Stimulated activated CD4-positive, alpha-beta T cell treated with anti-CD3 and anti-CD28 coated beads, Interleukin-4, amount 100 ng/mL, for 24 hours (primary cell): Measurements from ENCODE around the gene PLOD1.
"Not testable (repeated sequence)": the region's sequence is repeated elsewhere in the genome, so short reads cannot be mapped to it uniquely, and the experiment has no call there.

Experiments used
- DNase-seq: peaks from one replicate; pipeline ENCODE4 v3.0.0-alpha.2; 2020

Gene PLOD1

DNA sequence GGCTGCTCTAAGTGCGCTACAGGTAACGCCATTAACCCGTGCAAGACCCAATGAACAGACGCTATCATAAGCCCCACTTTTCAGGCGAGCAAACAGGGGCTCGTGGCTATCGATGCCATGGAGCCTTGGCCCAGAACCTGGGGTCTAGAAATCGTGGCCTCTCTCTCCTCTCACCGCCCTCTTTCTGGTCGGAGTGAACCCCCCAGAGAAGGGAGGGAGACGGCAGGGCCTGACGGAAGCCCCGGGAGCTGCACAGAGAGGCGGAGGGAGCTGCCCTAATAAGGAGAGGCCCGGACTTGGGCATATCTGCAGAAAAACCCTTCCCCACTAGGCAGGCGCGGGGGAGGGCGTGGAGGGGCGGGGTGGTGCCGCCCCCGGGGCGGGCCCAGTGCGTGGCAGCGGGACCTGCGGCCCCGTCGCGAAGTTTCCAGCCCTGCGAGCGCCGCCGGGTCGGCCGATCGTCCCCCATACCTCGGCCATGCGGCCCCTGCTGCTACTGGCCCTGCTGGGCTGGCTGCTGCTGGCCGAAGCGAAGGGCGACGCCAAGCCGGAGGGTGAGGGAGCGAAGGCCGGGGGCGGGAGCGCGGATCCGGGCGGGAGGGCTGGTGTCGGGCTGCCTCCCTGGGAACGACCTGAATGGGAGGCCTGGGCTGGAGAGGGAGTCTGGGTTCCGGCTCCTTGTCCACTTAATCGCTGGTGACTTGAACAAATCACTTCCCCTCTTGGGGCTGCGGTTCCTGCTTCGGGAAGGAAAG, at the start of gene PLOD1:
PLOD1 (plus strand) TSS at position 416 of the 755 bp plus-strand sequence; CDS start at position 479, 63 bp downstream.
- peak; percentile 82 for DNase-seq

- DNase-seq, result no peak
Observed at GRCh38 chr1:11885916-11886315, 48.6 kb upstream of the PLOD1 start.

- DNase-seq, result no peak
Observed at GRCh38 chr1:11886986-11887665, 47.4 kb upstream of the PLOD1 start.

DNA sequence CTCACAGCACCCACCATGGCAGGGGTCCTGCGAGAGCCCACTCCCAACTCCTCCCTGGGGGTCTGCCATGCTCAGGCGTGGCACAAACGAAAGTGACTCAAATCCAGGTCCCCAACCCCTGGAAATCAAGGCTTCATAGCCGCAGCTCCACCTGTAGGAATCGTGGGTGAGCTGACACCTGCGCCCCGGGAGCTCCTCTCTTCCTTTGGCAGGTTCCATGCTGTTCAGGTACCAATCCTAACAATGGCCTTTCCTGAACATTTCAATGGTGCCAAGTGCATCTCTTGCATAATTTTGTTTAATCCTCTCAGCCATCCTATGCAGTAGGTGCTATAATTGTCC, 46.9 kb upstream of the PLOD1 start:
- no peak for DNase-seq

DNA sequence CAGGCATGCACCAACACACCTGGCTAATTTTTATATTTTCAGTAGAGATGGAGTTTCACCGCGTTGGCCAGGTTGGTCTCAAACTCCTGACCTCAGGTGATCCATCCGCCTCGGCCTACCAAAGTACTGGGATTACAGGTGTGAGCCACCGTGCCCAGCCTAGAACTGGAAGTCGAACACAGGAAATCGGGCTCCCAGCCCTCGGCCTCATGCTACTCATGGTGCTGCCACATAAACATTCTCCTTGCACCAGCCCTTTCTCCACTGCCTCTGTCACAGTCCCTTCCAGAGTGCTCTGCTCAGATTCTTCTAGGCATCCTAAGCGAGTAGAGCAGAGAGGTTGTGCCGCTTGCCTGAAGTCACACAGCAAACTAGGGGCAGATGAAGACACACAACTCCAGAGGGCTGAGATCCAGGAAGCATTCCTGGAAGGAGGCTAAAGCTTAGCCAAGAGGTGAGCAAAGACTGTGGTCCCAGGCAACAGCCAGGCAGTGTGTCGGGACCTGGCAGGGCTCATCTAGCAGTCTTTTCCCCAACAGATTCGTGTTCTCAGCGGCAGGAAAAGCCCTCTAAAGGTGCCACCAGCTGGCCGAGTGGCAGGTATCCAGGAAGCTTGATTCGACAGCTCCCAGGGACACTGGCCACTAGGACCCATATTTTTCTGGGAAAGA, 46.2 kb upstream of the PLOD1 start:
- DNase-seq, result no peak

DNA sequence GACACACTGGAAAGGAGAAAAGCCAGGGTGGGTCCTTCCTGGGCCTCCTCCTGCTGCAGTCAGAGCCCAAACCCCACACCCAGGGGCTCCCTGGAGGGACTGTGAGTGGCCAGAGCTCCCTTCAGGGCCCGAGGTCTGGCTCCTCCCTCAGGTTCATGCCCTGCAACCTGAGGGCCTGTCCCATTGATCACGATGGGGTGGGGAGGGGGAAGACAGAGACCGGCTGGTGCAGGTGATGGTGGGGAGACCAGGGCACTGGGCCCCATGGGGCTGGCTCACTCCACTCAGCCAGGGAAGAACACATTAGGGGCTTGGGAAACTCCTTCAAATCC, 45.7 kb upstream of the PLOD1 start:
- no peak for DNase-seq

DNA sequence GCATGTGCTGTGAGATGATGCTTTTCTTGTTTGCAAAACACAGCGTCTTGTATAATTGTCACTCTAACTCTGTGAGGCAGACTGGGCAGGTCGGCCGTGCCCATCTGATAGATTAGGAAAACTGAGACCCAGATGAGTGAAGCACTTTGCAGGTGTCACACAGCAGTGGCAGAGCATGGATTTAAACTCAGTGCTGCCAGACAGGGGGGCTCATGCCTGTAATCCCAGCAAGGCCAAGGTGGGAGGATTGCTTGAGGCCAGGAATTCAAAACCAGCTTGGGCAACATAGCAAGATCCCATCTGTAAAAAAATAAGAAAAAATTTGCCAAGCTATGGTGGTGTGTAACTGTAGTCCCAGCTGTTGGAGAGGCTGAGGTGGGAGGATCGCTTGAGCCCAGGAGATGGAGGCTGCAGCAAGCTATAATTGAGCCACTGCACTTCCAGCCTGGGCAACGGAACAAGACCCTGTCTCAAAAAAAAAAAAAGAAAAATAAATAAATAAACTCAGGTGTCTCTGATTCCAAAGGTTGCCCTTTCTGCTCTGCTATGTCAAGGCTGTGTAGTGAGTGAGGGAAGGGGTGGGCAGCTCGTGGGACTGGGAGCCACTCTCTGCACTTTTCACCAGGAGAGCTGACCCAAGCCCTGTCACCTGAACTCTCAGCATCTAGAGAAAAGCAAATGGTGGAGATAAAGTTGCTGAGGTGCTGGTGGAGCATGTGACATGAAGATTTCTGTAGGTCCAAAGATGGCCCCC, 42.9 kb upstream of the PLOD1 start:
- DNase-seq, result no peak

- DNase-seq, result peak; percentile 75
Observed at GRCh38 chr1:11893907-11894251, 40.6 kb upstream of the PLOD1 start.

DNA sequence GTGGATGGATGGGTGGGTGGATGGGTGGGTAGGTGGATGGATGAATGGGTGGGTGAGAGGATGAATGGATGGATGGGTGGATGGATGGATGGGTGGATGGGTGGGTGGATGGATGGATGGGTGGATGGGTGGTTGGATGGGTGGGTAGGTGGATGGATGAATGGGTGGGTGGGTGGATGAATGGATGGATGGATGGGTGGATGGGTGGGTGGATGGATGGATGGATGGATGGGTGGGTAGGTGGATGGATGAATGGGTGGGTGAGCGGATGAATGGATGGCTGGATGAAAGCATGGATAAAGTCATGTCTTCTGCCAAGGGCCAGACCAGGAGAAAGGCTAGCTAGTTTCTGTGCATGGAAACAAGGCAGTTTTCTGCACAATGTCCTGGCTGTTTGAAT, 40.0 kb upstream of the PLOD1 start:
- not testable (repeated sequence) for DNase-seq

DNA sequence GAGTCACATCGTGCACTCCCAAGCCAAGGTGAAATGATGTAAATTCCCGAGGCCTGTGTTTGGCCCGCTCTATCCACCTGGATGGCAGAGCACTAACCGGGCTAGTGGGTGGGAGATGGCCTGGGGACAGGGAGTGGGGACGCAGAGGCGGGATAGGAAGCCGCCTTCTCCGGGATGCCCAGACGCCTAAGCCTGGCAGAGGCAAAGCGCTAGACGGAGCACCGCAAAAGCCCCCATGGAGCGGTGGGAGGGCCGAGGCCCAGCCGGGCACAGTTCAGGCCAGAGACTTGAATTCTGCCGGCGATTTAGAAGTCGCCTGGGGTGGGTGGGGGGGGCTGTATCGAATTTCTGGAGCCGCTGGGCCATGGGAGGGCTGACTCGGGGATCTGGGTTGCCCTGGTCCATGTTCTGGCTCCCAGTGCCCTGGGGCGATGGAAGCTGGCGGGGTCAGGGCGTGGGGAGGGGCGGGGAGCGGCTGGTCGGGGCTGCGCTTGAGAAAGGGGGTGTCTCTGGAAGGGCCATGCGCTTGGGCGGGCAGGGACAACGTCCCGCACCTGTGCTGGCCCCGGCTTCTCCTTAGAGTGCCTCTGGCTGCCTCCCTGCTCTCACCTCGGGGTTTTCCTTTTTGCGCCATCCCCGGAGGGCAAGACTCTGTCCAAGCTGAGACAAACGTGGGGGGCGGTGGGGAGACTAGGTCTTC, 36.3 kb upstream of the PLOD1 start:
- no peak for DNase-seq

DNA sequence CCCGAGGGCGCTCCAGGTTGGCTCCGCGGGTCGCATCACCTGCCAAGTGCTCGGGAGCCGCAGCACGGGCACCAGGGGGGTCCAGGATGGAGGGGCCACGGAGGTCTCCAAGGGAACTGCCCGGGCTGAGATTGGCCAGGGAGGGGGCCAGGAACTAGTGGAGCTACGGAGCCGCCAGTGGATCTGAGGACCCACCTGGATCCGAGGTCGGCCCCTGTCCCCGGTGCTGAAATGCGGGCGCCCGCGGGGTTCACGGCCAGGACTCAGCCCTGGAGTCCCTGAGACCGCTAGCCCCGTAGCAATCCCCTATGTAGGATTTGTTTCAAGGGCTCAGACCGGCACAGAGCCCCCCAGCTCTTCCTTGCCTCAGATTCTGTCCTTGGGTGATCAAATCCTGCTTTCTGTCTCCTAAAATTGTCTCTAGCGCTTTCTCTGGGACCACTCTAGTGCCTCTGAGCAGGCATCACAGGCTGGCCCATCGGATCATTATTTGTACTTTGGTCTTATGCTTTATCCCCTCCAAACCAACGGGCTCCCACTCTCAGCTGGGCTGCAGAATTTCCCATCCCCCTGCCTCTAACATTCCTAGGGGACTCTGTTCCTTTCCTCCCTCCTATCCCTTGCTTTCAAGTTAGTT, 35.6 kb upstream of the PLOD1 start:
- DNase-seq, result no peak

DNA sequence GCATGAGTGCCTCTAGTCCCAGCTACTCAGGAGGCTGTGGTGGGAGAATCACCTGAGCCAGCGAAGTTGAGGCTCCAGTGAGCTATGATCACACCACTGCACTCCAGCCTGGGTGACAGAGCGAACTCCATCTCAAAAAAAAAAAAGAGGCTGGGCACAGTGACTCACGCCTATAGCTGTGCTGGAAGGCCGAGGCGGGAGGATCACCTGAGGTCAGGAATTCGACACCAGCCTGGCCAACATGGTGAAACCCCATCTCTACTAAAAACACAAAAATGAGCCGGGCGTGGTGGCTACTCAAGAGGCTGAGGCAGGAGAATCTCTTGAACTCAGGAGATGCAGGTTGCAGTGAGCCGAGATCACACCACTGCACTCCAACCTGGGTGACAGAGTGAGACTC, 33.1 kb upstream of the PLOD1 start:
- not testable (repeated sequence) for DNase-seq

GRCh38 chr1:11903210-11903609, 31.3 kb upstream of the PLOD1 start:
- DNase-seq, result no peak

DNA sequence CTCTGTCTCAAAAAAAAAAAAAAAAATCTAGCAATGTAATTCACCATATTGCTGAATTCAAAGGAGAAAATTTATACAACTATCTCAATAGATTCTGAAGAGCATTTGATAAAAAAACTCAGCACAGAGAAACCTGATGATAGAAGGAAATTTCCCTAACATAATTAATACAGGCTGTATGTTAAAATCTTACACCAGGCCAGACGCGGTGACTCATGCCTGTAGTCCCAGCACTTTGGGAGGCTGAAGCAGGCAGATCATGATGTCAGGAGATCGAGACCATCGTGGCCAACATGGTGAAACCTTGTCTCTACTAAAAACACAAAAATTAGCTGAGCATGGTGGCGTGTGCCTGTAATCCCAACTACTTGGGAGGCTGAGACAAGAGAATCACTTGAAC, 30.4 kb upstream of the PLOD1 start:
- not testable (repeated sequence) for DNase-seq

DNA sequence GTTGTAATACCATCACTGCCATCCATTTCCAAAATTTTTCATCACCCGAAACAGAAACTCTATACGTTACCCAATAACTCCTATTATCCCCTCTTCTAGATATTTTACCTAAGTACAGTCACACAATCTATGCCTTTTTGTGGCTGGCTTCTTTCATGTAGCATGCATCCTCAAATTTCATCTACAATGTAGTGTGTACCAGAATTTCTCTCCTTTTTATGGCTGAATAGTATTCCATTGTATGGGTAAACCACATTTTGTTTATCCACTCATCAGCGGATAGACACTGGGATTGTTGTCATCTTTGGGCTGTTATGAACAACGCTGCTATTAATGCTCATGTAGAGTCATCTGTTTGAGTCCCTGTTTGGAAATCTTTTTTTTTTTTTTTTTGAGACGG, 29.5 kb upstream of the PLOD1 start:
- DNase-seq, result no peak

DNA sequence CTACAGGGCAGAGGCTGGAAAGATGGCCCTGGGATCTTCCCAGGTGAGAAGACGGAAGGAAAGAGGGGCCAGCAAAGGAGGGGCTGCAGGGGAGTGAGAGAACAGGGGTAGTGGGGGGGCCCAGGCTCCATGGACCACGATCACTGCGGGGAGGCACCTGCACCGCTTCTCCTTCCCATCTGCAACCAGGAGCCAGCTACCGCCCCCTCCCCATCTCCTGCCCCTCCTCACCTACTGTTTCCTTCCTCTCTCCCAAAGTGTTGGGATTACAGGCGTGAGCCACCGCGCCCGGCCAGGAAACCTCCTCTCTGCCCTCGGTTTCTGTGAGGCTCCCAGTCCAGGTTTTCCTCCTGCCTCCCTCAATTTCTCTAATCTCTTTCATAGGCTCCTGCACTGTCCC, 27.6 kb upstream of the PLOD1 start:
- DNase-seq, result no peak

DNA sequence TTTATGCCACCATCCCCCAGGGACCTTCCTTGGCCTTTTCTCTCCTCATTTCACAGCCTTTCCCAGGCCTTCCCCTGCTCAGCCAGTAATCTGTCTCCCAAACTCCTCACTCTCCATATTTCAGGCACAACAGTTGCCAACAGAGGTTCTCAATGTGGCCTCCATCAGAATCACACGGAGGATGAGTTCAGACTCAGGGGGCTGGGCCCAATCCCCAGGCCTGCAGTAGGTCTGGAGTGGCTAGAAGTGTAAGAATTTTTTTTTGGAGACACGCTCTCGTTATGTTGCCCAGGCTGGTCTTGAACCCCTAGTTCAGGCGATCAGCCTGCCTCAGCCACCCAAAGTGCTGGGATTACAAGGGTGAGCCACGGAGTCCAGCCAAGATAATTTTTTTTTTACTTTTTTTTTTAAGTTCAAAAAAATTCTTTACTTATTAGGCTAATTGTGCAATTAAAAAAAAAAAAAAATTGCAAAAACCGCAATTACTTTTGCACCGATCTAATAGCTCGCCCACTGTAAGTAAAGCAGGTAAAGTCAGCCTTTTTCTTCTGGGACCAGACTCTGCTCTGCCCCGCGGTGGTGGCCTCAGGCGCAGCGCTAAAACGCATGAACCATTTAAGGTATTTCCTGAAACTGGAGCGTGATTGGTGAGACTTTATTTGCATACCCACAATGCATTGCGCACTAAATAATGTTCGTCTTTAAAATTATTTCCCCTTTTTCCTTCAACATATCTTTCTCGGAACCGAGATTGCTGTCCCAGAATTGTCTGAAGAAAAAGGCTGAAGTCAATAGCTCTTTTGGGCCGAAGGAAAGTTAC, 27.0 kb upstream of the PLOD1 start:
- peak; percentile 91 for DNase-seq

GRCh38 chr1:11908095-11908675, 26.3 kb upstream of the PLOD1 start:
- DNase-seq, result peak; percentile 86

DNA sequence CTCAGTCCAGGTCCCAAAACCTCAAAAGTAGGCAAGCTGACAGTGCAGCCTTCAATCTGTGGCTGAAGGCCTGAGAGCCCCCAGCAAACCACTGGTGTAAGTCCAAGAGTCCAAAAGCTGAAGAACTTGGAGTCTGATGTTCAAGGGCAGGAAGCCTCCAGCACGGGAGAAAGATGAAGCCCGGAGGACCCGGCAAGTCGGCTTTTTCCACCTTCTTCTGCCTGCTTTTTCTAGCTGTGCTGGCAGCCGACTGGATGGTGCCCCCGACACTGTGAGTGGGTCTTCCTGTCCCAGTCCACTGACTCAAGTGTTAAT, 23.6 kb upstream of the PLOD1 start:
- not testable (repeated sequence) for DNase-seq

GRCh38 chr1:11912000-11912399, 22.5 kb upstream of the PLOD1 start:
- no peak for DNase-seq

DNA sequence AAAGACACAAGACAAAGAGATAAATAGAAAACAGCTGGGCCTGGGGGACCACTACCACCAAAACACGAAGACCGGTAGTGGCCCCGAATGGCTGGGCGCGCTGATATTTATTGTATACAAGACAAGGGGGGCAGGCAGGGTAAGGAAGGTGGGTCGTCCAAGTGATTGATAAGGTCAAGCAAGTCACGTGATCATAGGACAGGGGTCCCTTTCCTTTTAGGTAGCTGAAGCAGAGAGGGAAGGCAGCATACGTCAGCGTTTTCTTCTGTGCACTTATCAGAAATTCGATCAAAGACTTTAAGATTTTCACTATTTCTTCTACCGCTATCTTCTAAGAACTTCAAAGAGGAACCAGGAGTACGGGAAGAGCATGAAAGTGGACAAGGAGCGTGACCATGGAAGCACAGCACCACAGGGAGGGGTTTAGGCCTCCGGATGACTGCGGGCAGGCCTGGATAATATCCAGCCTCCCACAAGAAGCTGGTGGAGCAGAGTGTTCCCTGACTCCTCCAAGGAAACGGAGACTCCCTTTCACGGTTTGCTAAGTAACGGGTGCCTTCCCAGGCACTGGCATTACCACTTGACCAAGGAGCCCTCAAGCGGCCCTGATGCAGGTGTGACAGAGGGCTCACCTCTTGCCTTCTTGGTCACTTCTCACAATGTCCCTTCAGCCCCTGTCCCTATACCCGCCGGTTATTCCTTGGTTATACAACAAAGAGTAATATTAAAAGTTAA, 21.9 kb upstream of the PLOD1 start:
- DNase-seq, result not testable (repeated sequence)
